H1 (cell line): ENCODE measurements around the gene NOS3. TPM values are rescaled to one million over a fixed set of nuclear protein-coding genes. Genes with fewer than 3 reads are reported as not detected.

ENCODE experiments used
- CTCF ChIA-PET: fragments of 300-600 bp; sonication (Branson Sonifier 250); formaldehyde crosslinking; loops from one replicate; lab custom pipeline; 2021; ENCODE audit not compliant: partially characterized antibody; lab: Charles Lee
- POLR2A ChIA-PET: fragments of 300-600 bp; sonication (Branson Sonifier 250); formaldehyde crosslinking; loops from one replicate; lab custom pipeline; 2021; ENCODE audit warnings: inconsistent platforms; ENCODE audit not compliant: partially characterized antibody; lab: Charles Lee
- DNase-seq, 2 experiments: peaks; one replicate each; pipeline versions ENCODE4 v3.0.0 to v3.0.0-alpha.2; 2010 to 2022; ENCODE audit warnings: low spot score in 2 of 2, low read depth in 1 of 2, mixed read lengths in 1 of 2
- FAIRE-seq: peaks from 2 replicates; lab custom pipeline; 2011; peaks lifted over from hg19 to GRCh38; lab: Jason Lieb, UNC
- H2AFZ ChIP-seq: 2 replicates; pipeline ENCODE4 v1.8.1; 2012; ENCODE audit warnings: low read length, inconsistent platforms
- H2AK5ac ChIP-seq: 2 replicates; pipeline ENCODE4 v1.6.1; 2013; ENCODE audit warnings: low read depth, low read length
- H2BK120ac ChIP-seq: replicated peaks from 2 replicates; pipeline ENCODE3; 2013; ENCODE audit warnings: low read depth, low read length, inconsistent platforms
- H2BK12ac ChIP-seq: 2 replicates; pipeline ENCODE4 v1.6.1; 2013; ENCODE audit warnings: low read depth, low read length
- H2BK15ac ChIP-seq: 2 replicates; pipeline ENCODE4 v1.6.1; 2013; ENCODE audit warnings: low read length
- H2BK20ac ChIP-seq: 2 replicates; pipeline ENCODE4 v1.6.1; 2013; ENCODE audit warnings: low read length
- H2BK5ac ChIP-seq: 2 replicates; pipeline ENCODE4 v1.6.1; 2013; ENCODE audit warnings: low read depth, low read length
- H3K14ac ChIP-seq: 2 replicates; pipeline ENCODE4 v1.6.1; 2013; ENCODE audit warnings: inconsistent platforms; ENCODE audit not compliant: insufficient read length
- H3K18ac ChIP-seq: 2 replicates; pipeline ENCODE4 v1.6.1; 2013; ENCODE audit warnings: low read length; ENCODE audit errors: extremely low read depth
- H3K23ac ChIP-seq: 2 replicates; pipeline ENCODE4 v1.6.1; 2013; ENCODE audit warnings: inconsistent platforms; ENCODE audit not compliant: insufficient read length
- H3K23me2 ChIP-seq: 2 replicates; pipeline ENCODE4 v1.6.1; 2013; ENCODE audit warnings: low read depth, low read length
- H3K27ac ChIP-seq: 2 replicates; pipeline ENCODE4 v1.6.1; 2011; ENCODE audit warnings: low read depth, low read length, inconsistent platforms
- H3K27me3 ChIP-seq, 4 experiments: replicated peaks in 1 of 4; 1 replicate in 1 of 4; 2 replicates in 3 of 4; pipeline versions ENCODE4 v1.6.1 to v1.8.1; 2011 to 2013; ENCODE audit warnings: low read length in 3 of 4, mild to moderate bottlenecking in 3 of 4, inconsistent platforms in 2 of 4, mixed read lengths in 2 of 4, moderate library complexity in 1 of 4; ENCODE audit not compliant: control insufficient read depth in 3 of 4, insufficient read depth in 3 of 4; ENCODE audit errors: extremely low read depth in 1 of 4
- H3K36me3 ChIP-seq, 4 experiments: 2 replicates each; pipeline versions ENCODE4 v1.6.1 to v1.8.1; 2011 to 2013; ENCODE audit warnings: mild to moderate bottlenecking in 4 of 4, low read length in 3 of 4, moderate library complexity in 2 of 4, control low read depth in 1 of 4, inconsistent platforms in 1 of 4; ENCODE audit not compliant: insufficient read depth in 4 of 4, control insufficient read depth in 2 of 4
- H3K4ac ChIP-seq: replicated peaks from 2 replicates; pipeline ENCODE3; 2013; ENCODE audit warnings: low read length, low read depth, mixed read lengths, inconsistent platforms; ENCODE audit not compliant: insufficient read length
- H3K4me1 ChIP-seq, 4 experiments: replicated peaks in 1 of 4; 1 replicate in 1 of 4; 2 replicates in 3 of 4; pipeline versions ENCODE4 v1.6.1 to v1.8.1; 2011 to 2013; ENCODE audit warnings: low read length in 3 of 4, inconsistent platforms in 2 of 4, mixed read lengths in 1 of 4; ENCODE audit not compliant: insufficient read depth in 4 of 4, control insufficient read depth in 3 of 4
- H3K4me2 ChIP-seq, 2 experiments: 2 replicates each; pipeline versions ENCODE4 v1.6.1 to v1.8.1; 2011 to 2013; ENCODE audit warnings: low read depth in 2 of 2, low read length in 2 of 2, control low read depth in 1 of 2, inconsistent platforms in 1 of 2, mild to moderate bottlenecking in 1 of 2; ENCODE audit not compliant: insufficient read depth in 1 of 2
- H3K4me3 ChIP-seq, 4 experiments: fragments of 200-600, 300-600 bp in 1 of 4; sonication (generic), shearing (Covaris generic), sonication (Bioruptor Twin) in 1 of 4; 2 replicates each; pipeline versions ENCODE4 v1.5.1 to v1.8.1; 2011 to 2016; ENCODE audit warnings: low read length in 4 of 4, low read depth in 3 of 4, control low read depth in 2 of 4, inconsistent platforms in 2 of 4, mild to moderate bottlenecking in 2 of 4, mixed read lengths in 1 of 4, moderate library complexity in 1 of 4; ENCODE audit not compliant: insufficient read depth in 2 of 4; ENCODE audit errors: extremely low read depth in 1 of 4
- H3K56ac ChIP-seq: replicated peaks from 2 replicates; pipeline ENCODE3; 2013; ENCODE audit warnings: low read depth, mild to moderate bottlenecking, mixed read lengths, low read length, inconsistent platforms; ENCODE audit not compliant: insufficient read length
- H3K79me1 ChIP-seq: 2 replicates; pipeline ENCODE4 v1.6.1; 2013; ENCODE audit warnings: low read depth, low read length, control low read depth
- H3K79me2 ChIP-seq, 2 experiments: 2 replicates each; pipeline versions ENCODE4 v1.6.1 to v1.8.1; 2012 to 2013; ENCODE audit warnings: low read length in 2 of 2, mild to moderate bottlenecking in 2 of 2, inconsistent platforms in 1 of 2; ENCODE audit not compliant: insufficient read depth in 2 of 2, control insufficient read depth in 1 of 2
- H3K9ac ChIP-seq, 4 experiments: replicated peaks in 1 of 4; 1 replicate in 1 of 4; 2 replicates in 3 of 4; pipeline versions ENCODE4 v1.6.1 to v1.8.1; 2011 to 2013; ENCODE audit warnings: low read depth in 3 of 4, low read length in 3 of 4, control low read depth in 2 of 4, mild to moderate bottlenecking in 2 of 4, moderate library complexity in 2 of 4, inconsistent platforms in 1 of 4; ENCODE audit errors: extremely low read depth in 1 of 4
- H3K9me3 ChIP-seq, 2 experiments: 2 replicates each; pipeline versions ENCODE4 v1.6.1 to v1.8.1; 2012 to 2013; ENCODE audit warnings: mild to moderate bottlenecking in 2 of 2, moderate library complexity in 2 of 2, control low read depth in 1 of 2, inconsistent platforms in 1 of 2, low read depth in 1 of 2, low read length in 1 of 2, mixed read lengths in 1 of 2; ENCODE audit not compliant: insufficient read depth in 2 of 2
- H4K20me1 ChIP-seq, 2 experiments: replicated peaks in 1 of 2; 2 replicates each; pipeline versions ENCODE3 to v1.8.1; 2011 to 2013; ENCODE audit warnings: inconsistent platforms in 2 of 2, low read length in 2 of 2, mild to moderate bottlenecking in 1 of 2; ENCODE audit not compliant: insufficient read depth in 2 of 2, control insufficient read depth in 1 of 2
- H4K5ac ChIP-seq: 2 replicates; pipeline ENCODE4 v1.6.1; 2013; ENCODE audit warnings: low read length, low read depth, mixed read lengths, inconsistent platforms; ENCODE audit not compliant: insufficient read length
- H4K8ac ChIP-seq: 2 replicates; pipeline ENCODE4 v1.8.0; 2013; ENCODE audit warnings: mild to moderate bottlenecking, moderate library complexity, low read length, inconsistent platforms; ENCODE audit not compliant: insufficient read depth; ENCODE audit errors: extremely low read depth
- H4K91ac ChIP-seq: replicated peaks from 2 replicates; pipeline ENCODE3; 2013; ENCODE audit warnings: low read length, mixed read lengths, inconsistent platforms; ENCODE audit not compliant: insufficient read length
- WGBS, 2 experiments: shearing (Covaris generic) in 1 of 2; methylation state at CpG; one replicate each; pipeline versions ENCODE4 v1.1.6 to v1.1.7; 2013 to 2015; ENCODE audit warnings: low lambda C conversion rate in 2 of 2, mixed read lengths in 2 of 2, inconsistent platforms in 1 of 2, low coverage in 1 of 2, missing lambda C conversion rate in 1 of 2; ENCODE audit not compliant: insufficient replicate concordance in 2 of 2, insufficient coverage in 1 of 2, insufficient read length in 1 of 2; ENCODE audit errors: extremely low coverage in 1 of 2, missing lambda C conversion rate in 1 of 2; 5-methylcytosine and 5-hydroxymethylcytosine counted together
- polyA plus RNA-seq, 7 experiments: library from polyadenylated mRNA; depleted of rRNA in 3 of 7; stranded (reverse) in 5 of 7; unstranded in 2 of 7; fragments of >200 nt in 5 of 7; fragments of 200-250 nt in 2 of 7; gene quantifications; 1 replicate in 5 of 7; 2 replicates in 1 of 7; 4 replicates in 1 of 7; pipeline versions ENCODE4 v1.2.1 to v1.2.3, GENCODE V29; 2011 to 2013; ENCODE audit warnings: missing spikeins in 2 of 7, mixed read lengths in 2 of 7
- total RNA-seq: library from RNA; stranded (reverse); fragmentation: NEBNext Ultra II Directional; extraction: Animal tissue kit (Norgen Biotek cat#: 25700); gene quantifications from 2 replicates; pipeline ENCODE4 v1.2.1, GENCODE V29; 2021

Gene NOS3
- total and polyA plus RNA-seq, 2 of the 8 experiments (the other 6 are each of a cell fraction or from before 2014, with no cell fraction given), result 4.4 to 16.2 TPM

- no peak overlapping the region for H3K27ac ChIP-seq
- H3K14ac ChIP-seq, result no peak overlapping the region
- no peak overlapping the region for H2AFZ ChIP-seq
- no peak overlapping the region for H3K4me2 ChIP-seq
- peaks cover 0 to 2% (median 0%) of the 10 kb centered on the region in 4 experiments; a peak in 2 of 8 replicates for H3K36me3 ChIP-seq
- H3K79me1 ChIP-seq, result no peaks in the 10 kb centered on the region
- FAIRE-seq, result no peak
- no peak overlapping the region for H2BK5ac ChIP-seq
- no peaks in the 10 kb centered on the region for H3K4me1 ChIP-seq
- no peak overlapping the region for H2BK15ac ChIP-seq
- H2AK5ac ChIP-seq, result no peak overlapping the region
- no peak overlapping the region for H2BK12ac ChIP-seq
- H3K27me3 ChIP-seq, result no peaks in the 10 kb centered on the region; a peak in 1 of 7 replicates
- H3K23me2 ChIP-seq, result no peaks in the 10 kb centered on the region
- no peak for DNase-seq
- WGBS, 2 experiments, result 87% methylated on average over 18 of the region's 18 CpGs; no CpG with 5 or more reads in 1 of the 2 experiments
- H3K9ac ChIP-seq, result peak overlapping the region in 1 of 4 experiments; percentile 22; a peak in 1 of 7 replicates
- H3K4ac ChIP-seq, result no peak overlapping the region
- ChIA-PET POLR2A (interaction anchor here (0.6 to 1.0 kb wide), 2 partner anchors 8 to 169 kb away, joined by 3 to 4 read pairs; partner anchors contain the start of gene ASIC3), CTCF (interaction anchor here (0.7 to 2.1 kb wide), 6 partner anchors 17 to 71 kb away, joined by 3 to 6 read pairs (median 5); partner anchors contain the start of gene CDK5)
- no peaks in the 10 kb centered on the region for H3K9me3 ChIP-seq
- H2BK120ac ChIP-seq, result no peak overlapping the region
- no peak overlapping the region; the same call in 1 of the 2 replicates for H4K8ac ChIP-seq
- H4K5ac ChIP-seq, result no peak overlapping the region
- H3K79me2 ChIP-seq, result no peaks in the 10 kb centered on the region
- no peak overlapping the region for H3K4me3 ChIP-seq
- H3K23ac ChIP-seq, result no peak overlapping the region
- H4K20me1 ChIP-seq, result peaks cover 0 to 5% of the 10 kb centered on the region in 2 experiments
- H4K91ac ChIP-seq, result no peak overlapping the region
- H3K18ac ChIP-seq, result no peak overlapping the region; the same call in 1 of the 2 replicates
- no peak overlapping the region for H3K56ac ChIP-seq
- no peak overlapping the region for H2BK20ac ChIP-seq
These were observed 49.2 kb downstream of the NOS3 start for GRCh38 chr7:151039850-151040548.
